Hippocampal formation (tissue), 2 donors: ENCODE data around the gene KIFC3.
"Not testable (repeated sequence)": the region's sequence is repeated elsewhere in the genome, so short reads cannot be mapped to it uniquely, and the experiment has no call there.

Experiments used
- DNase-seq, 2 donors: peaks; one replicate each; lab custom pipeline; 2025; lab: John Stamatoyannopoulos, UW

The KIFC3 gene

DNA sequence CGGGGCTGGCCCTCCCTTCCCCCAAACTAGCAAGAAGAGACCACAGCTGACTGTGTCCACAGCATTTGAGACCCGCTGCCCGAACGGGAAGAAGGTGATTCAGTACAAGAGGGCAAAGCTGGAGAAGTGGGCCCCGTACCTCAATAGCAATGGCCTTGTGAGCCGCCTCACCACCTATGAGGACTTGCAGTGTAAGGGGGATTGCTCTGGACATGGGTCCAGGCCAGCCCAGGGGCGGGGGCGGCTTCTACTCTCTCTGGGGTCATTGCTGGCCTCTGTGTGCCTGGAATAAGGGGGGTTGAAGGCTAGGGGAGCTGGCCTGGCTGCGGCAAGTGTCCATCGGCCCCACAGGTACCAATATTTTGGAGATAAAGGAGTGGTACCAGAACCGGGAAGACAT lies 79.6 kb downstream of the KIFC3 start:
- DNase-seq = no peak

DNA sequence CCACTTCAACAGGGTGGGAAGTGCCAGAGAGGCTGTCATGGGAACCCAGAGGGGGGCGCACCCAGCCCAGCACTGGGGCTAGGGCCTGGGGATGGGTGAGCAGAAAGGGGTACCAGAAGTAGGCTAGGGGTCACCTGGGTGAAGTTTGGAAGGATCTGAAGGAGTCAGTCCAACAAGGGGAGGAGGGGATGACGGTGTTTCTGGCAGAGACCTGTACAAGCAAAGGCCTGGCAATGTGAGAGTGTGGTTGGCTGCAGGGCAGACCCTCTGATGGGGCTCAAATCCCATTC lies 80.1 kb downstream of the KIFC3 start:
- no peak for DNase-seq

DNA sequence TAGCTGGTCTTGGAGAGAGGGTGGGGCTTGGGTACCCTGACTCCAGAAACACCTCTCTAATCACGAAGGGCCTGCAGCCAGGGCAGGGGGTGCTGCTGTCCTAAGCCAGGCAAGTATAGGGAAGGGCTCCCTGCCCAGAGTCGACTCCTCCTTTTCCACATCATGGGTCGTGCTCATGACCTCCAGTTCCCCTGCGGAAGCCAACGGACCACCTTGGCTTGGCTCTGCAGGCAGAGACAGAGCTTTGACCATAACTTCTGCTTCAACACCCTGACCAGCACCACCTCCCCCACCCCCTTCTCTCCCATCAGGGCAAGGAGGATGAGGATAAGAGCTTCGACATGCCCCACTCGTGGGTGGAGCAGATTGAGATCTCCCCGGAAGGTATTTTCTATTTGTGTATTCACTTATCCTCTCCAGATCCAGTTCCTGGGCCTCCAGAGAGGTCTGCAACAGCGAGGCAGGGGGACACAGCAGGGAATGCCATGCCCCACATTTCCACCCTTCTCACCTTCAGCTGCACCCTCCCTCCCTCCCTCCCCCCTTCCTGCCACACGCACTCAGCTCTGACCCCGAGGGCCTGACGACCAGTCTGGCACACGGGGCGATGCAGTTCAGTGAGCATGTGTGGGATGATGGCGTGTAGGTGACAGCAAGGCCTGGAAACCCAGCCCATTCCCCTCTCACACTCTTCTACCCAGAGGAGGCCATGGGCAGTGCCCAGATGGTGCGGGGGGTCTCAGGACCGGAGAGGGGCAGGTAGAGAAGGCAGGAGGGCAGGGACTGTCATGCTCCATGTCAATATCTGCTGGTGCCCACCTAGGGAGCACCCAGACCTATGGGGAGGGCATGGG lies 80.7 kb downstream of the KIFC3 start:
- DNase-seq = no peak

GRCh38 chr16:57720142-57720575 lies 82.1 kb downstream of the KIFC3 start:
- DNase-seq = peak in 1 of 2 donors; percentile 39

DNA sequence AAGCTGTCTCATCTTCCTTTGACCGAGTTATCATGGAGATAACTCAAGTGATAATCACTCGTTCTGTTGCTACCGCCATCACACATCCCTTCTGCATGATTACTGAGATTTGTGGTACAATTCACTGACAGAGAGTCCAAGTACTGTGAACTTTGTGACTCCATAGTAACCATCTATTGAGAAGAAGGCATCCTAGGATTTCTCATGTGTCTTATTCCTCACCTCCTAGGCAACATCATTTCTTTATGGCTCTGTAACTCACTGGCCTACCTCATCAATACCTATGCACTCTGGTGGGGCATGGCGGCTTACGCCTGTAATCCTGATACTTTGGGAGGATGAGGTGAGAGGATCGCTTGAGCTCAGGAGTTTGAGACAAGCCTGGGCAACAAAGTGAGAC lies 88.2 kb downstream of the KIFC3 start:
- no peak for DNase-seq

- no peak for DNase-seq
These were observed 88.7 kb downstream of the KIFC3 start for GRCh38 chr16:57713596-57713995.

GRCh38 chr16:57712569-57712968 lies 89.7 kb downstream of the KIFC3 start:
- not testable (repeated sequence) for DNase-seq

DNA sequence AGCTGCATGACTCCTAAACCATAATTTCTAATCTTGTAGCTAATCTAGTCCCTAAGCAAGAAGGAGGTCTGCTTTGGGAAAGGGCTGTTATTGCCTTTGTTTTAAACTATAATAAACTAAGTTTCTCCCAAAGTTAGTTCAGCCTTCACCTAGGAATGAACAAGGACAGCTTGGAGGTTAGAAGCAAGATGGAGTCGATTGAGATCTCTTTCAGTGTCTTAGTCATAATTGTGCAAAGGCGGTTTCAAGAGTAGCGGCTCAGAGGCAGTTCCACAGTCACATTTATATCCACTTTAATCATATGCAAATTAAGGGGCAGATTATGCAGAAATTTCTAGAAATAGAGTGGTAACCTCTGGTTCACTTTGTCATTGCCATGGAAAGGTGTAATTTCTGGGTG lies 90.3 kb downstream of the KIFC3 start:
- DNase-seq = no peak

GRCh38 chr16:57711346-57711745 lies 90.9 kb downstream of the KIFC3 start:
- no peak for DNase-seq

DNA sequence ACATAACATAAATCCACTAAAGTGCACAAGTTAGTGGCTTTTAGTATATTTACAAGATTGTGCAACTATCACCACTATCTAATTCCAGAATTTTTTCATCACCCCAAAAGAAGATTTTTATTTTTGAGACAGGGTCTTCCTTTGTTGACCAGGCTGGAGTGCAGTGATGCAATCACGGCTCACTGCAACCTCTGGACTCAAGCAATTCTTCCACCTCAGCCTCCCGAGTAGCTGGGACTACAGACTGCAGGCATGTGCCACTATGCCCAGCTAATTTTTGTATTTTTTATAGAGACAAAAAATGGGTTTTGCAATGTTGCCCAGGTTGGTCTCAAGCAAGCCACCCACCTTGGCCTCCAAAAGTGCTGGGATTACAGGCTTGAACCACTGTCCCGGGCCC lies 92.6 kb downstream of the KIFC3 start:
- no peak for DNase-seq
